ENCODE results near the gene BCLAF1.

BCLAF1 gene

GRCh38 chr6:136213012-136213539, 76.6 kb downstream of the BCLAF1 start:
- no peak for DNase-seq

DNA sequence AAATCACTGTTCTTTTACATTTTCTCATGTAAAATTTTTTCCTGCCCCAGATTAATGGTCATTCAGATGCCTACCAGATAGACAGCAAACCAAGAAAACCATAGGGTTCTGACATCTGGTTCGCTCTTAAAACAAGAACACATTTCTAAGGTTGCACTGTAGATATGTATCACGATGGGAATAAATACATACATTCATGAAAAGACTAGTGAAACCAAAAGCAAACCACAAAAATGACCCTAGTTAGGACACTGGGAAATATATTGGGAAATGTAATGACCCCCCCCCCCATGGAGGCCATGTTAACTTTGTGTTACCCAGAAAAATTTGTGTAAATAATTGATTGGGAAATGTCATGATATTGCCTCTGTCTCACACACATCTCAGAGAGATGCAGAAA, 77.0 kb downstream of the BCLAF1 start:
- TF ChIP-seq GATA1 (IDR thresholded peaks at IDR 0.05; ENCODE audit: low read depth, low read length) (no peak), POLR2A (IDR thresholded peaks at IDR 0.05; ENCODE audit: low read length) (no peak)
- DNase-seq = no peak

More at GRCh38 chr6:136213012-136213539, 76.6 kb downstream of the BCLAF1 start:
- no peak for TF ChIP-seq POLR2A (IDR thresholded peaks at IDR 0.05; ENCODE audit: low read length)
- TF ChIP-seq GATA1 (IDR thresholded peaks at IDR 0.05; ENCODE audit: low read depth, low read length) = no peak

- no peak for DNase-seq
- TF ChIP-seq GATA1 (IDR thresholded peaks at IDR 0.05; ENCODE audit: low read depth, low read length) = no peak
- no peak for TF ChIP-seq POLR2A (IDR thresholded peaks at IDR 0.05; ENCODE audit: low read length)
Observed at GRCh38 chr6:136210398-136211165, 79.1 kb downstream of the BCLAF1 start.

DNA sequence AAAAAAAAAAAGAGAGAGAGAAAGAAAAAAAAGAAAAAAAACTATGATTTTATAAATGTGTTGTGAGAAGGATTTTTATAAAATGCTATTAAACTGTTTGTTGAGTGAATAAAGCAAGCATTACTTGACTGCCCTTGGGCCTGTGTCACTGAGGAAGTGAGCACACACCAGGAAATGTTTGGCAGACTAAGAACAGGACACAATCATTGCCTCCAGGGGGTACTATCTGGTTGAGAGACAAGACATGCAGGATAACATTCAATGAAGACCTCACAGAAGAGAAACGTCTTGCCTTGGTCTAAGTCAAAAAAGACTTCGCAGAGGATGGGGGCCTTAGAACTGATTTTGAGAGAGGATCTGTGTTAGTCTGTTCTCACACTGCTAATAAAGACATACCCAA, 80.2 kb downstream of the BCLAF1 start:
- DNase-seq = peak; percentile 3 to 5

DNA sequence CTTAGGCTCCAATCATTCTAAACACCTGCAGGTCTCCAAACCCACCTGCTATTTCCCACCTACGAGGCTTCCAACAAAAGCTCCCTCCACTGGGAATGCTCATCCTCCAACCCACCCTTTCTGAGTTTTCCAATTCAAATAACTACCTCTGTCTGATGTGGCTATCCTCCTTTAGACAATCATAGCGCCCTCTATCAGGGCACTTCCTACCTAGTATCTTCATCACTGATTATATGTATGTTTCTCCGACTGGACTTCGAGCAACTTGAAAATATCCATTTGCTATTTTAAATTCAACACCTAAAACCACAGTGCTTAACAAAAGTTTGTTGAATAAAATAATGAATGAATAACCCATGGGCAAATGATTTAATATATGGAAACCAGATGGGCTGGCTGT, 80.9 kb downstream of the BCLAF1 start:
- TF ChIP-seq GATA1 (IDR thresholded peaks at IDR 0.05; ENCODE audit: low read depth, low read length) (no peak), POLR2A (IDR thresholded peaks at IDR 0.05; ENCODE audit: low read length) (no peak)
- DNase-seq = no peak

More for the DNA sequence above, 80.2 kb downstream of the BCLAF1 start:
- TF ChIP-seq GATA1 (IDR thresholded peaks at IDR 0.05; ENCODE audit: low read depth, low read length) (no peak), POLR2A (IDR thresholded peaks at IDR 0.05; ENCODE audit: low read length) (no peak)
